NT2/D1 (cell line): ENCODE measurements around the gene KCNJ6.

Experiments used
- DNase-seq: peaks from one replicate; pipeline ENCODE4 v3.0.0-alpha.2; 2011; ENCODE audit warnings: low read depth, low spot score
- H3K27me3 ChIP-seq: 2 replicates; pipeline ENCODE4 v1.6.0; 2011; ENCODE audit warnings: mild to moderate bottlenecking; ENCODE audit not compliant: insufficient read length, insufficient read depth
- H3K36me3 ChIP-seq: 2 replicates; pipeline ENCODE4 v1.6.1; 2011; ENCODE audit warnings: mild to moderate bottlenecking, low read length, mixed read lengths; ENCODE audit not compliant: insufficient read depth, insufficient read length
- H3K4me1 ChIP-seq: 2 replicates; pipeline ENCODE4 v1.5.1; 2011; ENCODE audit not compliant: insufficient read depth, insufficient read length
- H3K4me3 ChIP-seq: 2 replicates; pipeline ENCODE4 v1.5.1; 2011; ENCODE audit warnings: low read depth; ENCODE audit not compliant: insufficient read length
- H3K9ac ChIP-seq: 2 replicates; pipeline ENCODE4 v1.6.0; 2011; ENCODE audit warnings: low read depth; ENCODE audit not compliant: insufficient read length
- H3K9me3 ChIP-seq: 2 replicates; pipeline ENCODE4 v1.5.1; 2011; ENCODE audit warnings: mild to moderate bottlenecking, low read length; ENCODE audit not compliant: insufficient read depth
- SUZ12 ChIP-seq: IDR thresholded peaks from 2 replicates; pipeline ENCODE4 v1.6.1; 2011; ENCODE audit not compliant: insufficient read length, insufficient read depth; ENCODE audit errors: extremely low read depth
- YY1 ChIP-seq: IDR thresholded peaks from 2 replicates; pipeline ENCODE4 v1.6.1; 2011; ENCODE audit not compliant: insufficient read length, insufficient read depth
- ZNF274 ChIP-seq: IDR thresholded peaks from 2 replicates; pipeline ENCODE4 v1.6.1; 2011; ENCODE audit warnings: mild to moderate bottlenecking, low read depth, low read length

KCNJ6 gene

GRCh38 chr21:37558676-37559211, 357.5 kb downstream of the KCNJ6 start:
- H3K9me3 ChIP-seq, result 0 out of 2 replicates have a peak, but pooled peaks cover 5% of the 10 kb centered on the region
- TF ChIP-seq ZNF274 (no peak), SUZ12 (no peak), YY1 (no peak)
- no peaks in the 10 kb centered on the region for H3K27me3 ChIP-seq
- no peak overlapping the region for H3K9ac ChIP-seq
- no peak overlapping the region for H3K4me3 ChIP-seq
- H3K4me1 ChIP-seq, result no peaks in the 10 kb centered on the region
- no peak for DNase-seq
- H3K36me3 ChIP-seq, result no peaks in the 10 kb centered on the region
